Endothelial cell of umbilical vein (primary cell): ENCODE data around the gene MAP1B. TPM values are rescaled to one million over a fixed set of nuclear protein-coding genes. Genes with fewer than 3 reads are reported as not detected.

Source experiments
- BruUV-seq: library from RNA; stranded (reverse); fragments of 400-500 nt; replicated peaks from 2 replicates; lab custom pipeline; 2021; lab: Mats Ljungman, UMichigan
- CTCF ChIA-PET: fragments of 300-600, 350-600 bp; sonication (Branson Sonifier 250); formaldehyde crosslinking; loops from one replicate; lab custom pipeline; 2021; ENCODE audit warnings: antibody characterized with exemption, inconsistent platforms; lab: Charles Lee
- POLR2A ChIA-PET: fragments of 300-600, 350-600 bp; sonication (Branson Sonifier 250); formaldehyde crosslinking; loops from one replicate; lab custom pipeline; 2021; ENCODE audit warnings: antibody characterized with exemption, inconsistent platforms; lab: Charles Lee
- DNase-seq: peaks from one replicate; pipeline ENCODE4 v3.0.0-alpha.2; 2011; ENCODE audit warnings: low read depth, low spot score
- FAIRE-seq: peaks from 2 replicates; lab custom pipeline; 2011; peaks lifted over from hg19 to GRCh38; lab: Jason Lieb, UNC
- H2AFZ ChIP-seq: 2 replicates; pipeline ENCODE4 v1.6.0; 2012; ENCODE audit warnings: low read depth, low read length, control low read depth, inconsistent platforms
- H3K27ac ChIP-seq: 2 replicates; pipeline ENCODE4 v1.5.1; 2011; ENCODE audit warnings: low read depth, mild to moderate bottlenecking, control low read depth, low read length, moderate library complexity; ENCODE audit not compliant: insufficient read depth
- H3K27me3 ChIP-seq, 2 experiments: 2 replicates each; pipeline versions ENCODE4 v1.6.0 to v1.6.1; 2011; ENCODE audit warnings: low read length in 2 of 2, mixed read lengths in 1 of 2; ENCODE audit not compliant: control insufficient read depth in 2 of 2, insufficient read depth in 2 of 2
- H3K36me3 ChIP-seq, 2 experiments: 2 replicates in 1 of 2; 3 replicates in 1 of 2; pipeline ENCODE4 v1.5.1; 2011; ENCODE audit warnings: low read length in 2 of 2, mild to moderate bottlenecking in 1 of 2, moderate library complexity in 1 of 2; ENCODE audit not compliant: control insufficient read depth in 2 of 2, insufficient read depth in 2 of 2; ENCODE audit errors: extremely low read depth in 1 of 2
- H3K4me1 ChIP-seq: 3 replicates; pipeline ENCODE4 v1.5.1; 2011; ENCODE audit warnings: mild to moderate bottlenecking, low read length; ENCODE audit not compliant: control insufficient read depth, insufficient read depth; ENCODE audit errors: extremely low read depth
- H3K4me2 ChIP-seq: 2 replicates; pipeline ENCODE4 v1.6.1; 2011; ENCODE audit warnings: low read length, control low read depth, mixed read lengths; ENCODE audit not compliant: insufficient read depth
- H3K4me3 ChIP-seq, 3 experiments: fragments of 200-600 bp in 1 of 3; sonication (generic), shearing (Covaris generic) in 1 of 3; replicated peaks in 1 of 3; 2 replicates each; pipeline ENCODE4 v1.5.1; 2011 to 2016; ENCODE audit warnings: control low read depth in 3 of 3, low read length in 3 of 3, mild to moderate bottlenecking in 2 of 3, inconsistent platforms in 1 of 3, low read depth in 1 of 3, moderate library complexity in 1 of 3; ENCODE audit not compliant: insufficient read depth in 1 of 3
- H3K79me2 ChIP-seq: 2 replicates; pipeline ENCODE4 v1.6.0; 2012; ENCODE audit warnings: low read length, inconsistent platforms; ENCODE audit not compliant: control insufficient read depth, insufficient read depth
- H3K9ac ChIP-seq: replicated peaks from 2 replicates; pipeline ENCODE3; 2011; ENCODE audit warnings: low read length, control low read depth; ENCODE audit not compliant: insufficient read depth; ENCODE audit errors: extremely low read depth
- H3K9me1 ChIP-seq: replicated peaks from 3 replicates; pipeline ENCODE4 v1.6.0; 2011; ENCODE audit warnings: mild to moderate bottlenecking, low read length; ENCODE audit not compliant: control insufficient read depth, insufficient read depth; ENCODE audit errors: extremely low read depth
- H3K9me3 ChIP-seq: replicated peaks from 2 replicates; pipeline ENCODE4 v1.5.1; 2012; ENCODE audit warnings: low read length, inconsistent platforms; ENCODE audit not compliant: control insufficient read depth, insufficient read depth
- H4K20me1 ChIP-seq: replicated peaks from 2 replicates; pipeline ENCODE3; 2011; ENCODE audit warnings: mild to moderate bottlenecking, low read length; ENCODE audit not compliant: control insufficient read depth, insufficient read depth; ENCODE audit errors: extremely low read depth
- EZH2 ChIP-seq: IDR thresholded peaks from 2 replicates; pipeline ENCODE4 v1.6.1; 2012; ENCODE audit warnings: borderline replicate concordance, low read depth, mild to moderate bottlenecking, moderate library complexity, low read length, inconsistent platforms; ENCODE audit not compliant: severe bottlenecking
- FOS ChIP-seq: IDR thresholded peaks from 2 replicates; pipeline ENCODE4 v1.6.1; 2011; ENCODE audit warnings: mild to moderate bottlenecking, low read length, moderate library complexity, borderline replicate concordance; ENCODE audit not compliant: insufficient read depth
- GATA2 ChIP-seq: IDR thresholded peaks from 2 replicates; pipeline ENCODE4 v1.7.0; 2011; ENCODE audit warnings: low read depth, mild to moderate bottlenecking, moderate library complexity, mixed read lengths, low read length; ENCODE audit not compliant: insufficient read length, insufficient read depth
- JUN ChIP-seq: IDR thresholded peaks from 2 replicates; pipeline ENCODE4 v1.6.1; 2011; ENCODE audit warnings: borderline replicate concordance, low read depth; ENCODE audit not compliant: insufficient read length, insufficient read depth
- MYC ChIP-seq: IDR thresholded peaks from one replicate; pipeline ENCODE4 v1.6.1; 2011; ENCODE audit warnings: mild to moderate bottlenecking, low read depth, low read length
- POLR2A ChIP-seq: IDR thresholded peaks from 2 replicates; pipeline ENCODE4 v1.6.1; 2012; ENCODE audit warnings: low read depth, mild to moderate bottlenecking, control low read depth, low read length
- POLR2AphosphoS5 ChIP-seq: IDR thresholded peaks from 2 replicates; pipeline ENCODE4 v1.6.1; 2012; ENCODE audit warnings: low read depth, mild to moderate bottlenecking, control low read depth, low read length, moderate library complexity; ENCODE audit not compliant: insufficient read depth
- dilution Hi-C: fragments of 300-500 bp; cut with MboI; formaldehyde crosslinking; loops from one replicate; pipeline ENCODE4 v1.15.0; 2019; ENCODE audit warnings: low sequenced_read_pairs; ENCODE audit not compliant: extremely low pct_ligation_motif_present
- intact Hi-C: fragments of 100-400 bp; cut with micrococcal nuclease; formaldehyde crosslinking; loops from one replicate; pipeline ENCODE4 v1.10.0; 2022
- polyA plus RNA-seq, 4 experiments: library from polyadenylated mRNA; depleted of rRNA in 3 of 4; stranded (reverse) in 3 of 4; unstranded in 1 of 4; fragments of >200 nt; gene quantifications; 2 replicates each; pipeline versions ENCODE4 v1.2.1 to v1.2.3, GENCODE V29; 2011 to 2012; ENCODE audit warnings: missing spikeins in 1 of 4
- total RNA-seq: library from RNA; stranded (reverse); gene quantifications from 2 replicates; pipeline ENCODE4 v1.2.3, GENCODE V29; 2021
- TF ChIP-seq, protein P1 (sequence below), 2 donors: IDR thresholded peaks; 1 replicate in 1 of 2; 2 replicates in 1 of 2; pipeline ENCODE4 v1.5.1; 2011; ENCODE audit warnings: low read length in 2 of 2, mild to moderate bottlenecking in 2 of 2, moderate library complexity in 2 of 2, control low read depth in 1 of 2, inconsistent platforms in 1 of 2, low read depth in 1 of 2; ENCODE audit not compliant: insufficient read depth in 1 of 2; ENCODE audit errors: extremely low read depth in 1 of 2
- TF ChIP-seq, protein P2 (sequence below): IDR thresholded peaks from 2 replicates; pipeline ENCODE4 v1.6.1; 2011; ENCODE audit not compliant: insufficient read depth, insufficient read length

Gene MAP1B
- total and polyA plus RNA-seq, 2 donors (not counting 3 experiments of a cell fraction or from before 2014, with no cell fraction given): 55.9 to 263 TPM

GRCh38 chr5:72160959-72161358, 53.7 kb downstream of the MAP1B start:
- Histone ChIP-seq H4K20me1 (no peaks in the 10 kb centered on the region), H3K36me3 (peaks cover 4 to 6% of the 10 kb centered on the region in 2 experiments), H3K9me3 (no peaks in the 10 kb centered on the region), H3K79me2 (peaks cover 89% of the 10 kb centered on the region), H3K9me1 (no peaks in the 10 kb centered on the region), H3K4me3 (no peak overlapping the region), H3K27ac (peak overlapping the region; percentile 43), H2AFZ (no peak overlapping the region), H3K4me1 (peaks cover 36% of the 10 kb centered on the region), H3K4me2 (no peak overlapping the region), H3K9ac (no peak overlapping the region), H3K27me3 (no peaks in the 10 kb centered on the region)
- intact Hi-C loops: no loop called here
- ChIA-PET POLR2A (no interaction called here), CTCF (interaction anchor here (1.0 to 1.2 kb wide), 2 partner anchors 84 to 147 kb away, joined by 3 read pairs; no protein-coding TSS in a partner anchor)
- FAIRE-seq (no peak), DNase-seq (no peak)
- no TSS peak for BruUV-seq
- TF ChIP-seq FOS (no peak), JUN (no peak), GATA2 (no peak), MYC (no peak), POLR2AphosphoS5 (no peak), POLR2A (no peak)
- dilution Hi-C loops: no loop called here

DNA sequence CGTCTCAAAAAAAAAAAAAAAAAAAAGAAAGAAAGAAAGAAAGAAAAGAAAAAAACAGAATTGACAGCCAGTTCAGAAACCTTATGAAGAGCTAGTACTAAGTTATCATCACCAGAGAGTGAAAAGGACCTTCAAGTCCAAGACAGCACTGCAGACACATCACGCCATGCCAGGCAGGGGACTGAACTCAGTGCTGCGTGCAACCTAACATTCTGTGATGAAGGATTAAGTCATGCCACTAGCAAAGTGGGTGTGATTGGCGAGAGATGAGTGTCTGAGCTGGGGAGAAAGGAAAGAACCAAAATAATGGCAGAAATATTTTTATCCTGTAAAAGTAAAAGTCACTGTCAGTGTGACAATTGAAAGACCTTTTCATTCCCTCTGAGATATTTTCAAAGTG, 54.7 kb downstream of the MAP1B start:
- intact Hi-C loops: no loop called here

More for the DNA sequence above, 54.7 kb downstream of the MAP1B start:
- H3K4me2 ChIP-seq: no peak overlapping the region
- DNase-seq: no peak
- TF ChIP-seq MYC (no peak), GATA2 (no peak), FOS (no peak), POLR2A (no peak), JUN (no peak), POLR2AphosphoS5 (no peak), EZH2 (no peak)
- TF ChIP-seq, protein P1, sequence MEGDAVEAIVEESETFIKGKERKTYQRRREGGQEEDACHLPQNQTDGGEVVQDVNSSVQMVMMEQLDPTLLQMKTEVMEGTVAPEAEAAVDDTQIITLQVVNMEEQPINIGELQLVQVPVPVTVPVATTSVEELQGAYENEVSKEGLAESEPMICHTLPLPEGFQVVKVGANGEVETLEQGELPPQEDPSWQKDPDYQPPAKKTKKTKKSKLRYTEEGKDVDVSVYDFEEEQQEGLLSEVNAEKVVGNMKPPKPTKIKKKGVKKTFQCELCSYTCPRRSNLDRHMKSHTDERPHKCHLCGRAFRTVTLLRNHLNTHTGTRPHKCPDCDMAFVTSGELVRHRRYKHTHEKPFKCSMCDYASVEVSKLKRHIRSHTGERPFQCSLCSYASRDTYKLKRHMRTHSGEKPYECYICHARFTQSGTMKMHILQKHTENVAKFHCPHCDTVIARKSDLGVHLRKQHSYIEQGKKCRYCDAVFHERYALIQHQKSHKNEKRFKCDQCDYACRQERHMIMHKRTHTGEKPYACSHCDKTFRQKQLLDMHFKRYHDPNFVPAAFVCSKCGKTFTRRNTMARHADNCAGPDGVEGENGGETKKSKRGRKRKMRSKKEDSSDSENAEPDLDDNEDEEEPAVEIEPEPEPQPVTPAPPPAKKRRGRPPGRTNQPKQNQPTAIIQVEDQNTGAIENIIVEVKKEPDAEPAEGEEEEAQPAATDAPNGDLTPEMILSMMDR (IDR thresholded peaks at IDR 0.05; ENCODE audit: extremely low read depth in 1 of 2, insufficient read depth in 1 of 2, low read depth in 1 of 2, low read length in 2 of 2): no peak
- TF ChIP-seq, protein P2, sequence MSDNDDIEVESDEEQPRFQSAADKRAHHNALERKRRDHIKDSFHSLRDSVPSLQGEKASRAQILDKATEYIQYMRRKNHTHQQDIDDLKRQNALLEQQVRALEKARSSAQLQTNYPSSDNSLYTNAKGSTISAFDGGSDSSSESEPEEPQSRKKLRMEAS: no peak
- H2AFZ ChIP-seq: no peak overlapping the region
- no TSS peak for BruUV-seq
- H3K9me1 ChIP-seq: no peaks in the 10 kb centered on the region
- H3K27me3 ChIP-seq: no peaks in the 10 kb centered on the region
- FAIRE-seq: no peak
- POLR2A ChIA-PET: no interaction called here
- H3K36me3 ChIP-seq: peaks cover 0 to 2% of the 10 kb centered on the region in 2 experiments
- H3K4me3 ChIP-seq: no peak overlapping the region
- peaks cover 84% of the 10 kb centered on the region for H3K79me2 ChIP-seq
- H3K27ac ChIP-seq: no peak overlapping the region
- peaks cover 40% of the 10 kb centered on the region for H3K4me1 ChIP-seq
- no peaks in the 10 kb centered on the region for H3K9me3 ChIP-seq
- H4K20me1 ChIP-seq: no peaks in the 10 kb centered on the region
- CTCF ChIA-PET: no interaction called here
- no peak overlapping the region for H3K9ac ChIP-seq
- dilution Hi-C loops: no loop called here
